ENCODE results near the gene TIAM2.

The TIAM2 gene

DNA sequence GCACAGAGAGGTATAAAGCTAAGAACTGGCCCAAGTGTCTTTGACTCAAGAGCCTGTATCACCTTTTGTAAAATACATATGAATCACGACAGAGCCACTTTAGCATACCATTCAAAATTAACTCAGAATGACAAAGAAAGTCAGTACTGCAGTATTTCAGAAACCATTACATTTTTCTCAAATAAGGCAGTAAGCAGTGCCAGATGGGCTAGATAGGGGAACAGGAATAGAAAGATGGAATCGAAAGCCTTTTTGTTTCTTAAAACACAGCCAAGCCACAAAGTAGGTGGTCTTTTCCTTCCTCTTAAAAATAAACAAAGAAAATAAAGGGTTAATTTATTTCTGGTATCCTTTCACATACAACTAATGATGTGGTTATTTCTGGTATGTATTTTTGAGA is 279.0 kb downstream of the TIAM2 start:
- Histone ChIP-seq H3K79me2 (ENCODE audit: insufficient read depth, low read length) (no peaks in the 10 kb centered on the region), H3K4me1 (ENCODE audit: insufficient read depth, low read length, severe bottlenecking) (no peaks in the 10 kb centered on the region), H3K9me3 (ENCODE audit: low read length) (no peaks in the 10 kb centered on the region), H4K20me1 (ENCODE audit: insufficient read depth, low read length) (no peaks in the 10 kb centered on the region), H3K27ac (ENCODE audit: low read depth, low read length, poor library complexity, severe bottlenecking) (no peak overlapping the region), H3K36me3 (ENCODE audit: insufficient read depth, low read length) (peaks cover 57% of the 10 kb centered on the region), H3K4me3 (ENCODE audit: low read depth, low read length, poor library complexity, severe bottlenecking) (no peak overlapping the region), H3K4me2 (ENCODE audit: low read length) (no peak overlapping the region), H3F3A (ENCODE audit: insufficient read depth, low read length) (no peaks in the 10 kb centered on the region), H3K9ac (ENCODE audit: low read length) (no peak overlapping the region), H3K27me3 (ENCODE audit: insufficient read depth, low read length) (no peaks in the 10 kb centered on the region), H2AFZ (ENCODE audit: low read length) (no peak overlapping the region), H3K9me2 (ENCODE audit: low read depth, low read length) (no peaks in the 10 kb centered on the region)
- TF ChIP-seq EZH2 (IDR thresholded peaks at IDR 0.05; ENCODE audit: borderline replicate concordance, low read length): no peak
- TF ChIP-seq, protein P1, sequence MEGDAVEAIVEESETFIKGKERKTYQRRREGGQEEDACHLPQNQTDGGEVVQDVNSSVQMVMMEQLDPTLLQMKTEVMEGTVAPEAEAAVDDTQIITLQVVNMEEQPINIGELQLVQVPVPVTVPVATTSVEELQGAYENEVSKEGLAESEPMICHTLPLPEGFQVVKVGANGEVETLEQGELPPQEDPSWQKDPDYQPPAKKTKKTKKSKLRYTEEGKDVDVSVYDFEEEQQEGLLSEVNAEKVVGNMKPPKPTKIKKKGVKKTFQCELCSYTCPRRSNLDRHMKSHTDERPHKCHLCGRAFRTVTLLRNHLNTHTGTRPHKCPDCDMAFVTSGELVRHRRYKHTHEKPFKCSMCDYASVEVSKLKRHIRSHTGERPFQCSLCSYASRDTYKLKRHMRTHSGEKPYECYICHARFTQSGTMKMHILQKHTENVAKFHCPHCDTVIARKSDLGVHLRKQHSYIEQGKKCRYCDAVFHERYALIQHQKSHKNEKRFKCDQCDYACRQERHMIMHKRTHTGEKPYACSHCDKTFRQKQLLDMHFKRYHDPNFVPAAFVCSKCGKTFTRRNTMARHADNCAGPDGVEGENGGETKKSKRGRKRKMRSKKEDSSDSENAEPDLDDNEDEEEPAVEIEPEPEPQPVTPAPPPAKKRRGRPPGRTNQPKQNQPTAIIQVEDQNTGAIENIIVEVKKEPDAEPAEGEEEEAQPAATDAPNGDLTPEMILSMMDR (IDR thresholded peaks at IDR 0.05; ENCODE audit: low read length): no peak

DNA sequence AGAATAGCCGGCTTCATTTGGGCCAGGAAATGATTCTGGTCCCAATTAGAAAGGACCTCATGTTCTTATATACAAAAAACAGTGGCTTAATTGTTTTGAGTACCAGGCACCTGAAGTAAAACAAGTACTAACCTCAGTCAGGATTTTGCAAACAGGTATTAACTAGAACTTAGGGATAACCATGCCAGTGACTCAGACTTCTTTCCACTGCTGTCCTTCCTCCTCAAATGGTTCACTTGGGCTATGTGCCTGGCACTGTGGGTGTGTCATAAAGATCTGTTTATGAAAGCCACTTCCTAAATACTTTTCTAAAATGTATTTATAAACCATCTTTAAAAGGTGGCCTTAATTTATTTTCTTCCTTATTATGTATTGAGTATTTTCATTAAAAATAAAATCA is 279.4 kb downstream of the TIAM2 start:
- Histone ChIP-seq H3K4me1 (ENCODE audit: insufficient read depth, low read length, severe bottlenecking) (no peaks in the 10 kb centered on the region), H3K36me3 (ENCODE audit: insufficient read depth, low read length) (peaks cover 61% of the 10 kb centered on the region), H2AFZ (ENCODE audit: low read length) (no peak overlapping the region), H3K9ac (ENCODE audit: low read length) (no peak overlapping the region), H3K9me3 (ENCODE audit: low read length) (no peaks in the 10 kb centered on the region), H4K20me1 (ENCODE audit: insufficient read depth, low read length) (no peaks in the 10 kb centered on the region), H3K27me3 (ENCODE audit: insufficient read depth, low read length) (no peaks in the 10 kb centered on the region), H3K79me2 (ENCODE audit: insufficient read depth, low read length) (no peaks in the 10 kb centered on the region), H3F3A (ENCODE audit: insufficient read depth, low read length) (no peaks in the 10 kb centered on the region), H3K9me2 (ENCODE audit: low read depth, low read length) (no peaks in the 10 kb centered on the region), H3K4me2 (ENCODE audit: low read length) (no peak overlapping the region), H3K4me3 (ENCODE audit: low read depth, low read length, poor library complexity, severe bottlenecking) (no peak overlapping the region), H3K27ac (ENCODE audit: low read depth, low read length, poor library complexity, severe bottlenecking) (no peak overlapping the region)
- TF ChIP-seq, protein P1 (IDR thresholded peaks at IDR 0.05; ENCODE audit: low read length): no peak
- TF ChIP-seq EZH2 (IDR thresholded peaks at IDR 0.05; ENCODE audit: borderline replicate concordance, low read length): no peak

DNA sequence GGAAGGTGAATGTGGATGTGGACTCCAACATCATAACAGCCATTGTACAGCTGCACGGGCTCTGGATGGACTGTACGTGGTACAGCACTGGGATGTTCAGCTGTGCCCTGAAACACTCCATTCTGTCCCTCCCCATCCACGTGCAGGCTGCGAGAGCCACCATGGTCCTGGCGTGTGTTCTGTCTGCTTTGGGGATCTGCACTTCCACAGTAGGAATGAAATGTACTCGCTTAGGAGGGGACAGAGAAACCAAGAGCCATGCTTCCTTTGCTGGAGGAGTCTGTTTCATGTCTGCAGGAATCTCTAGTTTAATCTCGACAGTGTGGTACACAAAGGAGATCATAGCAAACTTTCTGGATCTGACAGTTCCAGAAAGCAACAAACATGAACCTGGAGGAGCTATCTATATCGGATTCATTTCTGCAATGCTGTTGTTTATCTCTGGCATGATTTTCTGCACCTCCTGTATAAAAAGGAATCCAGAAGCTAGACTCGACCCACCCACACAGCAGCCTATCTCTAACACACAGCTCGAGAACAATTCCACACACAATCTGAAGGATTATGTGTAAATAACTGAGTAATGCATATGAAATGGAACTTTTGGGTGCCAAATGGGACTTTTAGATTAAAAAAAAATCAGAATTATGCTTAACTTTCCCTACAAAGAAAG is 280.8 kb downstream of the TIAM2 start:
- no peaks in the 10 kb centered on the region for H3K9me3 ChIP-seq (ENCODE audit: low read length)
- TF ChIP-seq, protein P1 (IDR thresholded peaks at IDR 0.05; ENCODE audit: low read length): no peak
- TF ChIP-seq EZH2 (IDR thresholded peaks at IDR 0.05; ENCODE audit: borderline replicate concordance, low read length): no peak
- no peaks in the 10 kb centered on the region for H3K4me1 ChIP-seq (ENCODE audit: insufficient read depth, low read length, severe bottlenecking)
- H3K9ac ChIP-seq (ENCODE audit: low read length): no peak overlapping the region
- H3K27me3 ChIP-seq (ENCODE audit: insufficient read depth, low read length): no peaks in the 10 kb centered on the region
- H4K20me1 ChIP-seq (ENCODE audit: insufficient read depth, low read length): no peaks in the 10 kb centered on the region
- no peak overlapping the region for H3K4me3 ChIP-seq (ENCODE audit: low read depth, low read length, poor library complexity, severe bottlenecking)
- H2AFZ ChIP-seq (ENCODE audit: low read length): no peak overlapping the region
- no peaks in the 10 kb centered on the region for H3K79me2 ChIP-seq (ENCODE audit: insufficient read depth, low read length)
- no peak overlapping the region for H3K4me2 ChIP-seq (ENCODE audit: low read length)
- no peaks in the 10 kb centered on the region for H3F3A ChIP-seq (ENCODE audit: insufficient read depth, low read length)
- no peak overlapping the region for H3K27ac ChIP-seq (ENCODE audit: low read depth, low read length, poor library complexity, severe bottlenecking)
- H3K9me2 ChIP-seq (ENCODE audit: low read depth, low read length): no peaks in the 10 kb centered on the region
- H3K36me3 ChIP-seq (ENCODE audit: insufficient read depth, low read length): peaks cover 67% of the 10 kb centered on the region

Measured in OCI-LY1 (cell line).